GM12864 (cell line): Measurements from ENCODE around the gene SAMSN1.

Experiments used
- DNase-seq: peaks from one replicate; pipeline ENCODE4 v3.0.0-alpha.2; 2011; ENCODE audit warnings: low read depth
- H3K4me3 ChIP-seq: 2 replicates; pipeline ENCODE4 v1.5.1; 2011; ENCODE audit warnings: mild to moderate bottlenecking, low read depth, low read length, control low read depth
- CTCF ChIP-seq: IDR thresholded peaks from 2 replicates; pipeline ENCODE4 v1.5.1; 2011; ENCODE audit warnings: low read depth, mild to moderate bottlenecking, moderate library complexity, low read length, control low read depth, inconsistent platforms; ENCODE audit errors: missing control alignments

Gene SAMSN1

DNA sequence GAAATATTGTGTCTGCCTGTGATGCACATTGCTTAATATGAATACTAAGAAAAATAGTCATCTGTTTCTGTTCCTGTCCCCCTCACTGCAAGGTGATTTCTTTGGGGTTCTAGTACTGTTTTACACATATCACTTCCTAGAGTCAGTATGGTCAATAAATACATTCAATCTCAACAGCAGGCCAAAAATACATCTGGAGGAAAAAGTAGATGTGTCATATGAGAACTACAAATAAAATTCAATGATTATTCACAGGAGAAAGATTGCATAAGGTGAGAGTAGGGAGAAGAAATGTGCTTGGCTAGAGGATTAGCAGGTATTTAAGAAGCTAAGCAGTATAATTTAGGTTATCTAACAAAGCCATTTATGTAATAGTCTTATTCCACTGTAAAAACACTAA, 45.3 kb upstream of the SAMSN1 start:
- H3K4me3 ChIP-seq = no peak overlapping the region
- no peak for TF ChIP-seq CTCF

DNA sequence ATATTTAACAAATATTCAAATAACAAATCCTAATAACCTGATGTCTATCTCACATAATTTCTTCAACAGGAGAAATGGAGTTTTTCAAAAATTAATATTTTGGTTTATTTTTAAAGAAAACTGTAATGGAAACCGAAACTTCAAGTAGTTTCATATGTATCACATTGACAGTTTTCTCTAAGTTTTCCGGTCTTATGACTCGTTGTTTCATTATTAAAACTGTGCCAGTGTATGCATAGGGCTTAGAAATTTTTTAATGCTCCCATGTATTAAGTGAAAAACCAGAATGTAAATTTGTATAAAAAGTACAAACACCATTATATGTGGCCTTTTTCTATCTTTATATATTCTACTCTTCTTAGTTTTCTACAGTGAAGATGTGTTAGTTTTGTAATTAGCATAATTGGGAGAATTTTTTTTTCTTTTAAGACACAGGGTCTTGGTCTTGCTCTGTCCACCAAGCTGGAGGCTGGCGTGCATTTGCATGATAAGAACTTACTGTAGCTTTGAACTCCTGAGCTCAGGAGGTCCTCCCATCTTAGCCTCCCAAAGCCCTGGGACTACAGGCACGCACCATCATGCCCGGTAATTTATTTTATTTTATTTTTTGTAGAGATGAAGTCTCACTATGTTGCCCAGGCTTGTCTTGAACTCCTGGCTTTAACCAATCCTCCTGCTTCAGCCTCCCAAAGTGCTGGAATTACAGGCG, 43.9 kb upstream of the SAMSN1 start:
- H3K4me3 ChIP-seq = no peak overlapping the region
- DNase-seq = no peak
- TF ChIP-seq CTCF = no peak

More for the DNA sequence above, 45.3 kb upstream of the SAMSN1 start:
- DNase-seq = no peak

GRCh38 chr21:14587266-14587665, 41.2 kb upstream of the SAMSN1 start:
- no peak for TF ChIP-seq CTCF
- no peak for DNase-seq
- H3K4me3 ChIP-seq = no peak overlapping the region

DNA sequence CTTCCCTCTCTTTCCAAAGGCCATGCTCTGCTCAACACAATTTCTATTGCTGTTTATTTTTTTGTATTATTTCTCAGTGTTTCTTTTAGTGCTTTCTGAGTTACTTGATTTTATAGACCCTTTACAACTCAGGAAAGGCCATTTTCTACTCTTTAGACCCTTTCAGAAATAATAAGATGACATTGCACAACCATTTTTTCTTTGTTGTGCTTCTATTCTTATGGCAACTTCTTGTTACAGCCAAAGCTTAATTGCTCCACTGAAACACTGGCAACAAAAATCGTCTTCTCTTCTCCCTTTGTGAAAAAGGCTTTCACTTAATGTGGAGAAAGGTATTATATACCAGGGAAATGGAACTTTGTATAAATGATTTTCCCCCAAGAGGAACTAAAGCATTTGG, 39.0 kb upstream of the SAMSN1 start:
- no peak overlapping the region for H3K4me3 ChIP-seq
- TF ChIP-seq CTCF = no peak
- no peak for DNase-seq

GRCh38 chr21:14584357-14585095, 38.4 kb upstream of the SAMSN1 start:
- TF ChIP-seq CTCF = no peak
- H3K4me3 ChIP-seq = no peak overlapping the region
- DNase-seq = no peak

- H3K4me3 ChIP-seq = no peak overlapping the region
- no peak for DNase-seq
- no peak for TF ChIP-seq CTCF
These were observed 37.6 kb upstream of the SAMSN1 start for GRCh38 chr21:14583629-14584255.
